ENCODE results near the gene GMCL2. TPM values are rescaled to one million over a fixed set of nuclear protein-coding genes. Genes with fewer than 3 reads are reported as not detected.

Gene GMCL2
- total RNA-seq, 2 donors from 2014 or later = not detected

DNA sequence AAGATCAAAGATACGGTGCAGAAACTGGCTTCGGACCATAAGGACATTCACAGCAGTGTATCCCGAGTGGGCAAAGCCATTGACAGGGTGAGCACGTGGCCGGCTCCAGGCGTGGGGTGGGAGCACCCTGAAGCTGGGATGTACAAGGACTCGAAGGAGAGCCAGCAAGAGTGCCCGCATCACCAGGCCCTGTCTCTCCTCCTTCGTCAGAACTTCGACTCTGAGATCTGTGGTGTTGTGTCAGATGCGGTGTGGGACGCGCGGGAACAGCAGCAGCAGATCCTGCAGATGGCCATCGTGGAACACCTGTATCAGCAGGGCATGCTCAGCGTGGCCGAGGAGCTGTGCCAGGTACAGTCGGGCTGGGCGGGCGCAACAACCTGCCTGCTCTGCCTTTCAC is 44.5 kb downstream of the GMCL2 start:
- DNase-seq (ENCODE audit: low spot score) = no peak
- Histone ChIP-seq H3K4me3 (no peak overlapping the region), H3K27ac (no peak overlapping the region), H3K36me3 (peaks cover 46% of the 10 kb centered on the region), H3K27me3 (replicated peaks; ENCODE audit: insufficient read depth) (no peaks in the 10 kb centered on the region), H3K4me1 (ENCODE audit: control insufficient read depth in 1 of 2, low read depth in 2 of 2) (no peaks in the 10 kb centered on the region), H3K9me3 (no peaks in the 10 kb centered on the region)
- TF ChIP-seq, protein P1, sequence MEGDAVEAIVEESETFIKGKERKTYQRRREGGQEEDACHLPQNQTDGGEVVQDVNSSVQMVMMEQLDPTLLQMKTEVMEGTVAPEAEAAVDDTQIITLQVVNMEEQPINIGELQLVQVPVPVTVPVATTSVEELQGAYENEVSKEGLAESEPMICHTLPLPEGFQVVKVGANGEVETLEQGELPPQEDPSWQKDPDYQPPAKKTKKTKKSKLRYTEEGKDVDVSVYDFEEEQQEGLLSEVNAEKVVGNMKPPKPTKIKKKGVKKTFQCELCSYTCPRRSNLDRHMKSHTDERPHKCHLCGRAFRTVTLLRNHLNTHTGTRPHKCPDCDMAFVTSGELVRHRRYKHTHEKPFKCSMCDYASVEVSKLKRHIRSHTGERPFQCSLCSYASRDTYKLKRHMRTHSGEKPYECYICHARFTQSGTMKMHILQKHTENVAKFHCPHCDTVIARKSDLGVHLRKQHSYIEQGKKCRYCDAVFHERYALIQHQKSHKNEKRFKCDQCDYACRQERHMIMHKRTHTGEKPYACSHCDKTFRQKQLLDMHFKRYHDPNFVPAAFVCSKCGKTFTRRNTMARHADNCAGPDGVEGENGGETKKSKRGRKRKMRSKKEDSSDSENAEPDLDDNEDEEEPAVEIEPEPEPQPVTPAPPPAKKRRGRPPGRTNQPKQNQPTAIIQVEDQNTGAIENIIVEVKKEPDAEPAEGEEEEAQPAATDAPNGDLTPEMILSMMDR (IDR thresholded peaks at IDR 0.05) = no peak
- no peak for ATAC-seq (ENCODE audit: insufficient number of reproducible peaks, low FRiP score, low read depth)

DNA sequence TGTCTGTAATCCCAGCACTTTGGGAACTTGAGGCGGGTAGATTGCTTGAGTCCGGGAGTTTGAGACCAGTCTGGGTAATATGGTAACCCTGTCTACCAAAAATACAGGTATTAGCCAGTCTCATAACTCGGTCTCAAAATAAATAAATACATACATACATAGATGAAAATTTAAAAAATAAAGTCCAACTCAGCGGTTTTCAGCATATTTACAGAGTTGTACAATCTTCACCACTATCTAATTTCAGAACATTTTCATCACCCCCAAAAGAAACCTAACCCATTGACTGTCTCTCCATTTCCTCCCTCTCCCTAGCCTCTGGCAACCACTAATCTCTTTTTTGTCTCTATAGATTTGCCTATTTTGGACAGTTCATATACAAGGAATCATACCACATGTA is 45.6 kb downstream of the GMCL2 start:
- TF ChIP-seq, protein P1 (IDR thresholded peaks at IDR 0.05) = no peak
- H3K27ac ChIP-seq = no peak overlapping the region
- H3K4me1 ChIP-seq (ENCODE audit: control insufficient read depth in 1 of 2, low read depth in 2 of 2) = no peaks in the 10 kb centered on the region
- no peaks in the 10 kb centered on the region for H3K9me3 ChIP-seq
- no peak for DNase-seq (ENCODE audit: low spot score)
- no peak overlapping the region for H3K4me3 ChIP-seq
- H3K36me3 ChIP-seq = peaks cover 37% of the 10 kb centered on the region
- no peak for ATAC-seq (ENCODE audit: insufficient number of reproducible peaks, low FRiP score, low read depth)
- no peaks in the 10 kb centered on the region for H3K27me3 ChIP-seq (replicated peaks; ENCODE audit: insufficient read depth)

DNA sequence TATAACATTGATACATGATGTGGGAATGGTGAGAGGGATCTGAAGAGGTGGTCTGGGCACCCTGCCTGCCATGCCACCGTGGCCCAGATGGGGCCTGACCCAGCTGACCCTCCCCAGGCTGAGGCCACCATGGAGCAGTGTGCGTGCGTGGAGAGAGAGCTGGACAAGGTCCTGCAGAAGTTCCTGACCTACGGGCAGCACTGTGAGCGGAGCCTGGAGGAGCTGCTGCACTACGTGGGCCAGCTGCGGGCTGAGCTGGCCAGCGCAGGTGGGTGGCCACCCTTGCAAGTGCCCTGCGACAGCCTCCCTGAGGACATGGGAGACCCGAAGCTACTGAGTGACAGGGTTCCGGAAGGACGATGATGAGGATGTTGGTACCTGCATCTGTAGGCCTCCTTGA is 49.2 kb downstream of the GMCL2 start:
- no peak overlapping the region for H3K4me3 ChIP-seq
- no peaks in the 10 kb centered on the region for H3K27me3 ChIP-seq (replicated peaks; ENCODE audit: insufficient read depth)
- DNase-seq (ENCODE audit: low spot score) = no peak
- H3K27ac ChIP-seq = no peak overlapping the region
- TF ChIP-seq, protein P1 (IDR thresholded peaks at IDR 0.05) = no peak
- ATAC-seq (ENCODE audit: insufficient number of reproducible peaks, low FRiP score, low read depth) = no peak
- H3K4me1 ChIP-seq (ENCODE audit: control insufficient read depth in 1 of 2, low read depth in 2 of 2) = no peaks in the 10 kb centered on the region
- peaks cover 26% of the 10 kb centered on the region for H3K36me3 ChIP-seq
- no peaks in the 10 kb centered on the region for H3K9me3 ChIP-seq

DNA sequence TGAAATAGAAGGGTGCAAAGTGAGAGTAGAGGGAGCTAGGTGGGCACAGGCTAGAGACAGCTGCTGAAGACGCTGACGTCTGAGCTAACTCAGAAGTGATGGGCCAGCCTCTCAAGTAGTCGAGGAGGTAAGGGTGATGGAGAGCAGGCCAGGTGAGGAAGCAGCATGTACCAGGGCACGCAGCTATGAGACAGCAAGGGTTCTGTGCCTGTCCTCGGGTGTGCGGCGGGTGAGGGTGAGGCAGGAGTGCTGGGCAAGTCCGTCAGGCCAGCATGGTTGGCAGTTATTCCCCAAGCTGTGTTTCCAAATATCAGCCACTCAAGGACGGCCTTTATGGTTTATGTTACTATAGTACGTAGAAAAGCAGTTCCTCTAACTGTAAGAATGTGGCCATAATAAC is 50.2 kb downstream of the GMCL2 start:
- H3K4me1 ChIP-seq (ENCODE audit: control insufficient read depth in 1 of 2, low read depth in 2 of 2) = peaks cover 4 to 5% of the 10 kb centered on the region in 2 donors
- no peak overlapping the region for H3K27ac ChIP-seq
- H3K36me3 ChIP-seq = peaks cover 16% of the 10 kb centered on the region
- no peaks in the 10 kb centered on the region for H3K27me3 ChIP-seq (replicated peaks; ENCODE audit: insufficient read depth)
- DNase-seq (ENCODE audit: low spot score) (no peak), ATAC-seq (ENCODE audit: insufficient number of reproducible peaks, low FRiP score, low read depth) (no peak)
- no peaks in the 10 kb centered on the region for H3K9me3 ChIP-seq
- TF ChIP-seq, protein P1 (IDR thresholded peaks at IDR 0.05) = no peak
- no peak overlapping the region for H3K4me3 ChIP-seq

Other genes starting within 250 kb of the GMCL2 start
- gene PROP1, start 191.1 kb downstream of the GMCL2 start, total RNA-seq = not detected
- under 1 TPM in 1 of 2 donors, not detected in 1; 0.07 TPM for gene N4BP3, start 73.8 kb downstream of the GMCL2 start, total RNA-seq
- gene RMND5B, start 56.4 kb downstream of the GMCL2 start, total RNA-seq = 10 to 100 TPM; 45.0 to 59.4 TPM
- gene NHP2, start 33.5 kb downstream of the GMCL2 start, total RNA-seq = 100 to 1,000 TPM in 1 of 2 donors, 10 to 100 TPM in 1; 99.4 to 107 TPM
- gene HNRNPAB, start 17.2 kb upstream of the GMCL2 start, total RNA-seq = 100 to 1,000 TPM in 1 of 2 donors, 10 to 100 TPM in 1; 66.3 to 124 TPM
- 10 to 100 TPM; 78.3 to 94.8 TPM for gene PHYKPL, start 45.4 kb upstream of the GMCL2 start, total RNA-seq